IMR-90 (cell line): ENCODE data around the gene FSTL3. TPM values are rescaled to one million over a fixed set of nuclear protein-coding genes. Genes with fewer than 3 reads are reported as not detected.

Source experiments
- CTCF ChIP-seq: conservative IDR thresholded peaks from 2 replicates; pipeline ENCODE4 v1.5.1; 2012; ENCODE audit warnings: mild to moderate bottlenecking, low read depth, low read length, improper control_type of control experiment
- polyA plus RNA-seq, 3 experiments: library from polyadenylated mRNA; depleted of rRNA; stranded (reverse); fragments of >200 nt; gene quantifications; 2 replicates each; pipeline ENCODE4 v1.2.3, GENCODE V29; 2012; ENCODE audit warnings: low replicate concordance in 1 of 3
- total RNA-seq: library from RNA; depleted of rRNA; stranded (reverse); fragments of >200 nt; gene quantifications from 2 replicates; pipeline ENCODE4 v1.2.3, GENCODE V29; 2012

Gene FSTL3
- total and polyA plus RNA-seq, 2 of the 4 experiments (the other 2 are of a cell fraction), result 32.3 to 76.9 TPM

- TF ChIP-seq CTCF, result peak; percentile 63
These were observed 4.3 kb downstream of the FSTL3 start (continued) for GRCh38 chr19:680287-681028.
